Measurements from ENCODE around the gene GOLGA7B. TPM values are rescaled to one million over a fixed set of nuclear protein-coding genes. Genes with fewer than 3 reads are reported as not detected.

Gene GOLGA7B
- total and polyA plus RNA-seq, 9 of the 15 experiments (the other 6 are each of a cell fraction or from before 2014, with no cell fraction given) = 0.03 to 0.07 (median 0.04) TPM; not detected in 3

DNA sequence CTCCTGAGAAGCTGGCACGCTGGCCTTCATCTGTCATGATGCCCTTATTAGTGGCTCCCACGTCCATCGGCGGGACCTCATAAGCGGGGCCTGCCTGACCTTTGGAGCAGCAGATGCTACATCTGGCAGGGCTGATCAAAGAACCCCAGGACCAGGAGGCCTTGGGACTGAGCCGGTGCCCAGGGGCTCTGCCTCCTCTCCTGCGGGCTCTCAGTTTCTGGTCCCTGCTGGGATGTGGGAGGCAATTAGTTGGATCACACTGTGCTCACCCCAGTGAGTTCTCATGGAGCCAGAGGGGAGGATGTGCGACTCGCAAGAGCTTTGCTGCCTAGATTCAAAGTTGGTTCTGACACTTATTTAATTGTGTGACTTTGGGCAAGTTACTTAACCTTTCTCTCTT is 49.2 kb upstream of the GOLGA7B start:
- POLR2A ChIA-PET = no interaction called here
- FAIRE-seq = no peak

More for the DNA sequence above, 49.2 kb upstream of the GOLGA7B start:
- CTCF ChIA-PET (ENCODE audit: low intra/inter-chr PET ratio) = no interaction called here
- Histone ChIP-seq H3K27ac (ENCODE audit: extremely low read depth, low read depth, low read length) (no peak overlapping the region), H4K20me1 (replicated peaks; ENCODE audit: control insufficient read depth, insufficient read depth, low read length) (no peaks in the 10 kb centered on the region), H3K9me1 (ENCODE audit: control insufficient read depth, insufficient read depth, low read length) (no peaks in the 10 kb centered on the region), H2AFZ (ENCODE audit: low read depth, low read length) (no peak overlapping the region), H3K79me2 (ENCODE audit: control insufficient read depth, insufficient read depth, low read length) (no peaks in the 10 kb centered on the region), H3K4me3 (no peak overlapping the region), H3K9ac (ENCODE audit: insufficient read depth in 1 of 2, low read depth in 2 of 2, low read length in 2 of 2) (no peak overlapping the region), H3K36me3 (ENCODE audit: control insufficient read depth, insufficient read depth, low read length) (no peaks in the 10 kb centered on the region), H3K9me3 (replicated peaks; ENCODE audit: control insufficient read depth, insufficient read depth, low read depth, low read length) (peaks cover 5% of the 10 kb centered on the region; the same call in 1 of the 2 replicates), H3K27me3 (ENCODE audit: control insufficient read depth in 2 of 2, insufficient read depth in 2 of 2, low read length in 2 of 2) (peaks cover 0 to 5% of the 10 kb centered on the region in 2 experiments; a peak in 2 of 5 replicates), H3K4me2 (ENCODE audit: insufficient read depth, low read length) (no peak overlapping the region), H3K4me1 (replicated peaks in 1 of 2; ENCODE audit: control insufficient read depth in 2 of 2, insufficient read depth in 2 of 2, low read length in 2 of 2) (peaks cover 0 to 4% of the 10 kb centered on the region in 2 experiments; a peak in 1 of 5 replicates)
- in situ Hi-C loops (cut with MboI) = no loop called here
- BruUV-seq (replicated peaks) = no TSS peak
- intact Hi-C loops (cut with micrococcal nuclease) = no loop called here
- TF ChIP-seq ZNF253 (CRISPR knock-in tag; conservative IDR thresholded peaks at IDR 0.05) = no peak
- no peak for TF ChIP-seq DDX20 (tag; IDR thresholded peaks at IDR 0.05; ENCODE audit: low read depth)
- TF ChIP-seq, protein P1, sequence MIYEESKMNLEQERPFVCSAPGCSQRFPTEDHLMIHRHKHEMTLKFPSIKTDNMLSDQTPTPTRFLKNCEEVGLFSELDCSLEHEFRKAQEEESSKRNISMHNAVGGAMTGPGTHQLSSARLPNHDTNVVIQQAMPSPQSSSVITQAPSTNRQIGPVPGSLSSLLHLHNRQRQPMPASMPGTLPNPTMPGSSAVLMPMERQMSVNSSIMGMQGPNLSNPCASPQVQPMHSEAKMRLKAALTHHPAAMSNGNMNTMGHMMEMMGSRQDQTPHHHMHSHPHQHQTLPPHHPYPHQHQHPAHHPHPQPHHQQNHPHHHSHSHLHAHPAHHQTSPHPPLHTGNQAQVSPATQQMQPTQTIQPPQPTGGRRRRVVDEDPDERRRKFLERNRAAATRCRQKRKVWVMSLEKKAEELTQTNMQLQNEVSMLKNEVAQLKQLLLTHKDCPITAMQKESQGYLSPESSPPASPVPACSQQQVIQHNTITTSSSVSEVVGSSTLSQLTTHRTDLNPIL (CRISPR knock-in tag; IDR thresholded peaks at IDR 0.05) = no peak
- TF ChIP-seq MTA2 (IDR thresholded peaks at IDR 0.05; ENCODE audit: low read depth) = no peak
- TF ChIP-seq, protein P2, sequence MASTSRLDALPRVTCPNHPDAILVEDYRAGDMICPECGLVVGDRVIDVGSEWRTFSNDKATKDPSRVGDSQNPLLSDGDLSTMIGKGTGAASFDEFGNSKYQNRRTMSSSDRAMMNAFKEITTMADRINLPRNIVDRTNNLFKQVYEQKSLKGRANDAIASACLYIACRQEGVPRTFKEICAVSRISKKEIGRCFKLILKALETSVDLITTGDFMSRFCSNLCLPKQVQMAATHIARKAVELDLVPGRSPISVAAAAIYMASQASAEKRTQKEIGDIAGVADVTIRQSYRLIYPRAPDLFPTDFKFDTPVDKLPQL (IDR thresholded peaks at IDR 0.05; ENCODE audit: extremely low read depth, insufficient read length) = no peak
- TF ChIP-seq, protein P3, sequence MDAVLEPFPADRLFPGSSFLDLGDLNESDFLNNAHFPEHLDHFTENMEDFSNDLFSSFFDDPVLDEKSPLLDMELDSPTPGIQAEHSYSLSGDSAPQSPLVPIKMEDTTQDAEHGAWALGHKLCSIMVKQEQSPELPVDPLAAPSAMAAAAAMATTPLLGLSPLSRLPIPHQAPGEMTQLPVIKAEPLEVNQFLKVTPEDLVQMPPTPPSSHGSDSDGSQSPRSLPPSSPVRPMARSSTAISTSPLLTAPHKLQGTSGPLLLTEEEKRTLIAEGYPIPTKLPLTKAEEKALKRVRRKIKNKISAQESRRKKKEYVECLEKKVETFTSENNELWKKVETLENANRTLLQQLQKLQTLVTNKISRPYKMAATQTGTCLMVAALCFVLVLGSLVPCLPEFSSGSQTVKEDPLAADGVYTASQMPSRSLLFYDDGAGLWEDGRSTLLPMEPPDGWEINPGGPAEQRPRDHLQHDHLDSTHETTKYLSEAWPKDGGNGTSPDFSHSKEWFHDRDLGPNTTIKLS (IDR thresholded peaks at IDR 0.05; ENCODE audit: borderline replicate concordance, low read depth) = no peak
- no peak for TF ChIP-seq NEUROD1 (IDR thresholded peaks at IDR 0.05; ENCODE audit: borderline replicate concordance, low read depth, low read length, partially characterized antibody)
- TF ChIP-seq WHSC1 (IDR thresholded peaks at IDR 0.05; ENCODE audit: low read length) = no peak
- no peak for TF ChIP-seq BRD4 (IDR thresholded peaks at IDR 0.05)
- no peak for TF ChIP-seq CHD2 (IDR thresholded peaks at IDR 0.05; ENCODE audit: low read depth, low read length)
- no peak for TF ChIP-seq KHSRP (IDR thresholded peaks at IDR 0.05)
- TF ChIP-seq, protein P4, sequence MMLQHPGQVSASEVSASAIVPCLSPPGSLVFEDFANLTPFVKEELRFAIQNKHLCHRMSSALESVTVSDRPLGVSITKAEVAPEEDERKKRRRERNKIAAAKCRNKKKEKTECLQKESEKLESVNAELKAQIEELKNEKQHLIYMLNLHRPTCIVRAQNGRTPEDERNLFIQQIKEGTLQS (IDR thresholded peaks at IDR 0.05) = no peak
- TF ChIP-seq, protein P4 (CRISPR knock-in tag; conservative IDR thresholded peaks at IDR 0.05) = no peak
- TF ChIP-seq ETV1 (tag; conservative IDR thresholded peaks at IDR 0.05; ENCODE audit: low read depth) = no peak
- 24% methylated on average over 8 of the region's 9 CpGs for WGBS (ENCODE audit: insufficient coverage, low coverage, missing lambda C conversion rate)
- DNase-seq (ENCODE audit: extremely low read depth in 1 of 4, low spot score in 3 of 4) = no peak
- ATAC-seq = no peak

Data from K562 (cell line).